Activated CD4-positive, alpha-beta T cell treated with anti-CD3 and anti-CD28 coated beads, Interleukin-2, Interleukin-6, amounts not matched to agents 100 ng/mL and 50 ng/mL, durations not matched to agents 16 hours and 8 hours (primary cell): Measurements from ENCODE around the gene ZNF888.
"Not testable (repeated sequence)": the region's sequence is repeated elsewhere in the genome, so short reads cannot be mapped to it uniquely, and the experiment has no call there.

ENCODE experiments used
- DNase-seq: peaks from one replicate; pipeline ENCODE4 v3.0.0-alpha.2; 2020

ZNF888 gene

GRCh38 chr19:52941523-52941922, 18.3 kb upstream of the ZNF888 start:
- DNase-seq: not testable (repeated sequence)

GRCh38 chr19:52940905-52941304, 17.7 kb upstream of the ZNF888 start:
- not testable (repeated sequence) for DNase-seq

- no peak for DNase-seq
Observed at GRCh38 chr19:52938761-52939160, 15.5 kb upstream of the ZNF888 start.

- DNase-seq: no peak
Observed at GRCh38 chr19:52936954-52937325, 13.7 kb upstream of the ZNF888 start.

GRCh38 chr19:52936151-52936953, 13.1 kb upstream of the ZNF888 start:
- DNase-seq: no peak

GRCh38 chr19:52935434-52935833, 12.2 kb upstream of the ZNF888 start:
- no peak for DNase-seq

GRCh38 chr19:52924641-52925040, 1.4 kb upstream of the ZNF888 start:
- not testable (repeated sequence) for DNase-seq

- no peak for DNase-seq
Observed at GRCh38 chr19:52923778-52924593, 758 bp upstream of the ZNF888 start.

- DNase-seq: no peak
Observed at GRCh38 chr19:52917531-52917930, 5.7 kb downstream of the ZNF888 start.

- no peak for DNase-seq
Observed at GRCh38 chr19:52910648-52911047, 12.6 kb downstream of the ZNF888 start.

- DNase-seq: not testable (repeated sequence)
Observed at GRCh38 chr19:52904052-52904780, 19.0 kb downstream of the ZNF888 start.

- no peak for DNase-seq
Observed at GRCh38 chr19:52901842-52902241, 21.4 kb downstream of the ZNF888 start.

- DNase-seq: not testable (repeated sequence)
Observed at GRCh38 chr19:52898596-52898995, 24.6 kb downstream of the ZNF888 start.

- no peak for DNase-seq
Observed at GRCh38 chr19:52898101-52898500, 25.1 kb downstream of the ZNF888 start.

GRCh38 chr19:52897138-52897935, 25.9 kb downstream of the ZNF888 start, which contains the start of gene ZNF320:
TSS of gene ZNF320 (minus strand) at chr19:52897635. CDS start at chr19:52890255, 7,380 bp downstream.
- peak; percentile 78 for DNase-seq

- peak; percentile 0 for DNase-seq
Observed at GRCh38 chr19:52896431-52897137, 26.6 kb downstream of the ZNF888 start.

GRCh38 chr19:52891336-52891735, 31.9 kb downstream of the ZNF888 start:
- DNase-seq: no peak

- no peak for DNase-seq
Observed at GRCh38 chr19:52889931-52890330, 33.3 kb downstream of the ZNF888 start.

GRCh38 chr19:52889076-52889475, 34.2 kb downstream of the ZNF888 start:
- no peak for DNase-seq

- DNase-seq: no peak
Observed at GRCh38 chr19:52880895-52881389, 42.3 kb downstream of the ZNF888 start.

- not testable (repeated sequence) for DNase-seq
Observed at GRCh38 chr19:52872996-52873395, 50.2 kb downstream of the ZNF888 start.
